H54 (cell line): ENCODE results near the gene MYRIP.
"Not testable (repeated sequence)": the region's sequence is repeated elsewhere in the genome, so short reads cannot be mapped to it uniquely, and the experiment has no call there.

ENCODE experiments used
- DNase-seq: peaks from one replicate; pipeline ENCODE4 v3.0.0; 2011; ENCODE audit warnings: low spot score, mixed read lengths; ENCODE audit not compliant: insufficient read length
- FAIRE-seq: peaks from 3 replicates; lab custom pipeline; 2011; peaks lifted over from hg19 to GRCh38; lab: Jason Lieb, UNC
- POLR2A ChIP-seq: IDR thresholded peaks from 2 replicates; pipeline ENCODE4 v1.6.1; 2011; ENCODE audit warnings: low read depth, mild to moderate bottlenecking, low read length

Gene MYRIP

GRCh38 chr3:40124918-40125317 lies 315.5 kb downstream of the MYRIP start:
- no peak for TF ChIP-seq POLR2A
- FAIRE-seq (no peak), DNase-seq (no peak)

GRCh38 chr3:40128166-40128565 lies 318.8 kb downstream of the MYRIP start:
- no peak for FAIRE-seq
- DNase-seq = no peak
- no peak for TF ChIP-seq POLR2A

GRCh38 chr3:40129510-40129909 lies 320.1 kb downstream of the MYRIP start:
- no peak for TF ChIP-seq POLR2A
- FAIRE-seq = no peak

GRCh38 chr3:40129981-40130380 lies 320.6 kb downstream of the MYRIP start:
- TF ChIP-seq POLR2A = no peak
- no peak for FAIRE-seq
- DNase-seq = no peak

More at GRCh38 chr3:40129510-40129909, 320.1 kb downstream of the MYRIP start:
- DNase-seq = no peak

GRCh38 chr3:40130721-40131120 lies 321.3 kb downstream of the MYRIP start:
- FAIRE-seq (no peak), DNase-seq (no peak)
- no peak for TF ChIP-seq POLR2A

GRCh38 chr3:40133886-40134575 lies 324.6 kb downstream of the MYRIP start:
- not testable (repeated sequence) for FAIRE-seq, DNase-seq

GRCh38 chr3:40137591-40138295 lies 328.3 kb downstream of the MYRIP start:
- no peak for TF ChIP-seq POLR2A
- FAIRE-seq (peak; percentile 96), DNase-seq (no peak)

- FAIRE-seq (no peak), DNase-seq (no peak)
- TF ChIP-seq POLR2A = no peak
These were observed 334.1 kb downstream of the MYRIP start for GRCh38 chr3:40143283-40144090.

- no peak for TF ChIP-seq POLR2A
- FAIRE-seq = no peak
These were observed 339.4 kb downstream of the MYRIP start for GRCh38 chr3:40148827-40149226.

GRCh38 chr3:40152482-40153133 lies 343.2 kb downstream of the MYRIP start:
- no peak for TF ChIP-seq POLR2A
- FAIRE-seq (no peak), DNase-seq (no peak)

More at GRCh38 chr3:40148827-40149226, 339.4 kb downstream of the MYRIP start:
- DNase-seq = no peak

GRCh38 chr3:40160933-40161332 lies 351.5 kb downstream of the MYRIP start:
- no peak for DNase-seq
- TF ChIP-seq POLR2A = no peak
- FAIRE-seq = no peak

GRCh38 chr3:40162616-40163015 lies 353.2 kb downstream of the MYRIP start:
- no peak for TF ChIP-seq POLR2A
- DNase-seq (no peak), FAIRE-seq (no peak)

GRCh38 chr3:40166997-40167396 lies 357.6 kb downstream of the MYRIP start:
- DNase-seq = no peak
- FAIRE-seq = no peak
- TF ChIP-seq POLR2A = no peak
